ENCODE measurements around the gene BTBD9.

Gene BTBD9

GRCh38 chr6:38174806-38175495 is 464.8 kb downstream of the BTBD9 start:
- FAIRE-seq (no peak), DNase-seq (ENCODE audit: insufficient read length) (no peak)
- TF ChIP-seq TAF1 (IDR thresholded peaks at IDR 0.05; ENCODE audit: borderline replicate concordance, low read depth, low read length) (no peak), POLR2AphosphoS5 (IDR thresholded peaks at IDR 0.05; ENCODE audit: low read depth, low read length) (no peak), POLR2A (IDR thresholded peaks at IDR 0.05; ENCODE audit: low read depth, low read length) (no peak)

GRCh38 chr6:38174315-38174714 is 465.4 kb downstream of the BTBD9 start:
- DNase-seq (ENCODE audit: insufficient read length) (no peak), FAIRE-seq (no peak)
- TF ChIP-seq POLR2A (IDR thresholded peaks at IDR 0.05; ENCODE audit: low read depth, low read length) (no peak), POLR2AphosphoS5 (IDR thresholded peaks at IDR 0.05; ENCODE audit: low read depth, low read length) (no peak), TAF1 (IDR thresholded peaks at IDR 0.05; ENCODE audit: borderline replicate concordance, low read depth, low read length) (no peak)

GRCh38 chr6:38173909-38174308 is 465.8 kb downstream of the BTBD9 start:
- TF ChIP-seq TAF1 (IDR thresholded peaks at IDR 0.05; ENCODE audit: borderline replicate concordance, low read depth, low read length), result no peak
- TF ChIP-seq POLR2AphosphoS5 (IDR thresholded peaks at IDR 0.05; ENCODE audit: low read depth, low read length), result no peak
- no peak for TF ChIP-seq POLR2A (IDR thresholded peaks at IDR 0.05; ENCODE audit: low read depth, low read length)
- no peak for DNase-seq (ENCODE audit: insufficient read length)
- no peak for FAIRE-seq

- DNase-seq (ENCODE audit: insufficient read length) (no peak), FAIRE-seq (no peak)
- TF ChIP-seq TAF1 (IDR thresholded peaks at IDR 0.05; ENCODE audit: borderline replicate concordance, low read depth, low read length) (no peak), POLR2A (IDR thresholded peaks at IDR 0.05; ENCODE audit: low read depth, low read length) (no peak), POLR2AphosphoS5 (IDR thresholded peaks at IDR 0.05; ENCODE audit: low read depth, low read length) (no peak)
Observed at GRCh38 chr6:38172739-38173410, 466.9 kb downstream of the BTBD9 start.

- TF ChIP-seq TAF1 (IDR thresholded peaks at IDR 0.05; ENCODE audit: borderline replicate concordance, low read depth, low read length), result no peak
- no peak for TF ChIP-seq POLR2AphosphoS5 (IDR thresholded peaks at IDR 0.05; ENCODE audit: low read depth, low read length)
- TF ChIP-seq POLR2A (IDR thresholded peaks at IDR 0.05; ENCODE audit: low read depth, low read length), result no peak
- no peak for FAIRE-seq
- no peak for DNase-seq (ENCODE audit: insufficient read length)
Observed at GRCh38 chr6:38171997-38172738, 467.6 kb downstream of the BTBD9 start.

- no peak for DNase-seq (ENCODE audit: insufficient read length)
- FAIRE-seq, result no peak
- TF ChIP-seq POLR2A (IDR thresholded peaks at IDR 0.05; ENCODE audit: low read depth, low read length), result no peak
- TF ChIP-seq TAF1 (IDR thresholded peaks at IDR 0.05; ENCODE audit: borderline replicate concordance, low read depth, low read length), result no peak
- no peak for TF ChIP-seq POLR2AphosphoS5 (IDR thresholded peaks at IDR 0.05; ENCODE audit: low read depth, low read length)
Observed at GRCh38 chr6:38170666-38171355, 468.9 kb downstream of the BTBD9 start.

- no peak for DNase-seq (ENCODE audit: insufficient read length)
- FAIRE-seq, result no peak
- no peak for TF ChIP-seq POLR2A (IDR thresholded peaks at IDR 0.05; ENCODE audit: low read depth, low read length)
- TF ChIP-seq POLR2AphosphoS5 (IDR thresholded peaks at IDR 0.05; ENCODE audit: low read depth, low read length), result no peak
- TF ChIP-seq TAF1 (IDR thresholded peaks at IDR 0.05; ENCODE audit: borderline replicate concordance, low read depth, low read length), result no peak
Observed at GRCh38 chr6:38169977-38170526, 469.7 kb downstream of the BTBD9 start.

- DNase-seq (ENCODE audit: insufficient read length), result no peak
- TF ChIP-seq POLR2AphosphoS5 (IDR thresholded peaks at IDR 0.05; ENCODE audit: low read depth, low read length) (no peak), TAF1 (IDR thresholded peaks at IDR 0.05; ENCODE audit: borderline replicate concordance, low read depth, low read length) (no peak), POLR2A (IDR thresholded peaks at IDR 0.05; ENCODE audit: low read depth, low read length) (no peak)
- no peak for FAIRE-seq
Observed at GRCh38 chr6:38169221-38169976, 470.3 kb downstream of the BTBD9 start.

GRCh38 chr6:38168699-38169098 is 471.0 kb downstream of the BTBD9 start:
- no peak for TF ChIP-seq POLR2A (IDR thresholded peaks at IDR 0.05; ENCODE audit: low read depth, low read length)
- no peak for TF ChIP-seq TAF1 (IDR thresholded peaks at IDR 0.05; ENCODE audit: borderline replicate concordance, low read depth, low read length)
- no peak for TF ChIP-seq POLR2AphosphoS5 (IDR thresholded peaks at IDR 0.05; ENCODE audit: low read depth, low read length)
- no peak for FAIRE-seq
- no peak for DNase-seq (ENCODE audit: insufficient read length)

GRCh38 chr6:38168126-38168525 is 471.6 kb downstream of the BTBD9 start:
- no peak for DNase-seq (ENCODE audit: insufficient read length)
- no peak for FAIRE-seq
- TF ChIP-seq POLR2A (IDR thresholded peaks at IDR 0.05; ENCODE audit: low read depth, low read length) (no peak), TAF1 (IDR thresholded peaks at IDR 0.05; ENCODE audit: borderline replicate concordance, low read depth, low read length) (no peak), POLR2AphosphoS5 (IDR thresholded peaks at IDR 0.05; ENCODE audit: low read depth, low read length) (no peak)
